HepG2 (cell line): ENCODE measurements around the gene ANKEF1. TPM values are rescaled to one million over a fixed set of nuclear protein-coding genes. Genes with fewer than 3 reads are reported as not detected.

Source experiments
- ATAC-seq: fragments of 200-7000 bp; cut with Tn5 transposase; 3 replicates; pipeline ENCODE4 v1.9.1; 2020; ENCODE audit warnings: mild to moderate bottlenecking, moderate library complexity
- BruUV-seq: library from RNA; stranded (reverse); fragments of 400-500 nt; replicated peaks from 2 replicates; lab custom pipeline; 2021; lab: Mats Ljungman, UMichigan
- CTCF ChIA-PET: fragments of 300-600 bp; formaldehyde crosslinking; extraction: SDS; loops from one replicate; lab custom pipeline; 2021; ENCODE audit warnings: low total read pairs, inconsistent platforms, low intra/inter-chr PET ratio; lab: Yijun Ruan, JAX
- POLR2A ChIA-PET: fragments of 350-600 bp; sonication (Branson Sonifier 250); formaldehyde crosslinking; loops from one replicate; lab custom pipeline; 2020; ENCODE audit warnings: antibody characterized with exemption, inconsistent platforms; lab: Yijun Ruan, JAX
- DNase-seq: peaks from one replicate; pipeline ENCODE4 v3.0.0-alpha.2; 2015; ENCODE audit warnings: low spot score
- FAIRE-seq: peaks from 3 replicates; lab custom pipeline; 2011; peaks lifted over from hg19 to GRCh38; lab: Jason Lieb, UNC
- H2AFZ ChIP-seq: one replicate; pipeline ENCODE4 v1.6.1; 2011; ENCODE audit warnings: low read length, inconsistent platforms
- H3K27ac ChIP-seq: fragments of 300-600 bp; 3 replicates; pipeline ENCODE4 v1.8.0; 2011; ENCODE audit warnings: mixed run types, mild to moderate bottlenecking, mixed read lengths, low read length, inconsistent platforms; ENCODE audit not compliant: insufficient read depth; ENCODE audit errors: extremely low read length
- H3K27me3 ChIP-seq, 2 experiments: fragments of 200-600 bp in 1 of 2; 2 replicates in 1 of 2; 3 replicates in 1 of 2; pipeline versions ENCODE4 v1.6.0 to v1.8.0; 2011; ENCODE audit warnings: low read length in 2 of 2, mild to moderate bottlenecking in 2 of 2, moderate library complexity in 2 of 2, inconsistent platforms in 1 of 2; ENCODE audit not compliant: insufficient read depth in 2 of 2, control insufficient read depth in 1 of 2
- H3K36me3 ChIP-seq, 2 experiments: fragments of 200-600 bp in 1 of 2; replicated peaks in 1 of 2; 2 replicates in 1 of 2; 3 replicates in 1 of 2; pipeline versions ENCODE4 v1.5.1 to v1.8.0; 2011; ENCODE audit warnings: low read length in 2 of 2, inconsistent platforms in 1 of 2; ENCODE audit not compliant: insufficient read depth in 2 of 2, control insufficient read depth in 1 of 2
- H3K4me1 ChIP-seq: 2 replicates; pipeline ENCODE4 v1.5.1; 2012; ENCODE audit warnings: low read length, inconsistent platforms; ENCODE audit not compliant: insufficient read depth
- H3K4me2 ChIP-seq: 2 replicates; pipeline ENCODE4 v1.6.0; 2011; ENCODE audit warnings: low read depth, low read length, inconsistent platforms
- H3K4me3 ChIP-seq, 3 experiments: fragments of 200-600 bp in 1 of 3; sonication (generic), shearing (Covaris generic) in 1 of 3; replicated peaks in 1 of 3; 2 replicates each; pipeline ENCODE4 v1.5.1; 2011 to 2016; ENCODE audit warnings: low read length in 3 of 3, inconsistent platforms in 2 of 3, low read depth in 2 of 3, mild to moderate bottlenecking in 2 of 3, control low read depth in 1 of 3, mixed read lengths in 1 of 3; ENCODE audit not compliant: insufficient read depth in 1 of 3
- H3K79me2 ChIP-seq: one replicate; pipeline ENCODE4 v1.6.1; 2011; ENCODE audit warnings: low read length, inconsistent platforms; ENCODE audit not compliant: insufficient read depth
- H3K9ac ChIP-seq: 2 replicates; pipeline ENCODE4 v1.6.0; 2011; ENCODE audit warnings: mild to moderate bottlenecking, low read depth, low read length, inconsistent platforms; ENCODE audit not compliant: insufficient read depth
- H3K9me3 ChIP-seq: 2 replicates; pipeline ENCODE4 v1.5.1; 2012; ENCODE audit warnings: mild to moderate bottlenecking, low read length
- H4K20me1 ChIP-seq: 2 replicates; pipeline ENCODE4 v1.6.0; 2011; ENCODE audit warnings: inconsistent platforms, mild to moderate bottlenecking, low read length, moderate library complexity; ENCODE audit not compliant: insufficient read depth
- GFI1 ChIP-seq: sonication (generic); formaldehyde crosslinking; IDR thresholded peaks from 2 replicates; pipeline ENCODE4 v1.5.0; 2020; ENCODE audit warnings: missing genetic modification reagents, mild to moderate bottlenecking, borderline replicate concordance
- KIAA2018 ChIP-seq: sonication (generic); formaldehyde crosslinking; IDR thresholded peaks from 2 replicates; pipeline ENCODE4 v1.5.0; 2020; ENCODE audit warnings: mild to moderate bottlenecking, missing genetic modification reagents, borderline replicate concordance
- MAFG ChIP-seq: sonication (generic); formaldehyde crosslinking; IDR thresholded peaks from 2 replicates; pipeline ENCODE4 v1.5.1; 2020; ENCODE audit warnings: mild to moderate bottlenecking, missing genetic modification reagents
- ZNF383 ChIP-seq: sonication (generic); formaldehyde crosslinking; IDR thresholded peaks from 2 replicates; pipeline ENCODE4 v1.4.0; 2020; ENCODE audit warnings: missing genetic modification reagents, mild to moderate bottlenecking, borderline replicate concordance
- ZNF589 ChIP-seq: sonication (generic); formaldehyde crosslinking; conservative IDR thresholded peaks from 2 replicates; pipeline ENCODE4 v1.8.0; 2022; ENCODE audit warnings: mild to moderate bottlenecking, moderate library complexity, missing genetic modification reagents
- ZNF773 ChIP-seq: sonication (generic); formaldehyde crosslinking; IDR thresholded peaks from 2 replicates; pipeline ENCODE4 v1.4.0; 2020; ENCODE audit warnings: missing genetic modification reagents, borderline replicate concordance
- WGBS: methylation state at CpG from one replicate; pipeline ENCODE4 v1.1.6; 2017; ENCODE audit warnings: low lambda C conversion rate; 5-methylcytosine and 5-hydroxymethylcytosine counted together
- in situ Hi-C: cut with HindIII; loops from 2 replicates; pipeline ENCODE4 v1.10.0; 2017; ENCODE audit warnings: low pct_unique_long_range_greater_than_20kb; ENCODE audit not compliant: extremely low pct_ligation_motif_present
- intact Hi-C: fragments of 100-400 bp; cut with micrococcal nuclease; formaldehyde crosslinking; loops from one replicate; pipeline ENCODE4 v1.10.0; 2022; ENCODE audit not compliant: unreplicated experiment
- polyA plus RNA-seq, 8 experiments: library from polyadenylated mRNA; depleted of rRNA in 3 of 8; stranded (reverse) in 7 of 8; unstranded in 1 of 8; fragments of >200 nt; fragmentation: Illumina TruSeq in 4 of 8; extraction: Trizol in 4 of 8; gene quantifications; 2 replicates each; pipeline versions ENCODE4 v1.2.1 to v1.2.3, GENCODE V29; 2011 to 2016; ENCODE audit warnings: low read depth in 4 of 8, missing spikeins in 1 of 8, mixed read lengths in 1 of 8; ENCODE audit not compliant: insufficient read depth in 1 of 8
- total RNA-seq, 5 experiments: library from RNA; depleted of rRNA; stranded (reverse); fragments of >200 nt; fragmentation: Illumina TruSeq; extraction: Trizol; gene quantifications; 2 replicates each; pipeline ENCODE4 v1.2.3, GENCODE V29; 2016; ENCODE audit warnings: low read depth in 1 of 5

The ANKEF1 gene
- total and polyA plus RNA-seq, 2 of the 13 experiments (the other 11 are each of a cell fraction or from before 2014, with no cell fraction given): 3.1 to 8.6 TPM

- TF ChIP-seq KIAA2018 (no peak), ZNF383 (CRISPR knock-in tag) (no peak)
Measured at GRCh38 chr20:10040070-10040975, 5.5 kb downstream of the ANKEF1 start (continued).

- Histone ChIP-seq H3K79me2 (no peaks in the 10 kb centered on the region), H3K9me3 (no peaks in the 10 kb centered on the region), H3K4me3 (no peak overlapping the region), H3K4me1 (peaks cover 8% of the 10 kb centered on the region; the same call in 1 of the 2 replicates), H3K9ac (no peak overlapping the region), H4K20me1 (no peaks in the 10 kb centered on the region), H3K27ac (no peak overlapping the region), H3K36me3 (peaks cover 0 to 4% of the 10 kb centered on the region in 2 experiments; a peak in 1 of 5 replicates), H2AFZ (no peak overlapping the region), H3K27me3 (no peaks in the 10 kb centered on the region), H3K4me2 (no peak overlapping the region)
- 90% methylated on average over 3 of the region's 3 CpGs for WGBS
- FAIRE-seq (no peak), ATAC-seq (no peak), DNase-seq (no peak)
- intact Hi-C loops: no loop called here
- ChIA-PET POLR2A (no interaction called here), CTCF (no interaction called here)
- no peak for TF ChIP-seq MAFG (CRISPR knock-in tag)
- no peak for TF ChIP-seq ZNF589 (CRISPR knock-in tag)
- TF ChIP-seq GFI1: no peak
- TF ChIP-seq ZNF773 (CRISPR knock-in tag): no peak
- in situ Hi-C loops: no loop called here
- no TSS peak for BruUV-seq
Measured at GRCh38 chr20:10042086-10042485, 7.3 kb downstream of the ANKEF1 start.
